ENCODE results near the gene PRPF6.

Gene PRPF6

GRCh38 chr20:64067733-64068307 lies 86.9 kb downstream of the PRPF6 start:
- no peak for DNase-seq

- DNase-seq: no peak
Measured at GRCh38 chr20:64068386-64069208, 87.7 kb downstream of the PRPF6 start.

GRCh38 chr20:64069209-64069613 lies 88.3 kb downstream of the PRPF6 start:
- DNase-seq: no peak

- DNase-seq: no peak
Measured at GRCh38 chr20:64069614-64070243, 88.8 kb downstream of the PRPF6 start.

- no peak for DNase-seq
Measured at GRCh38 chr20:64070244-64070993, 89.5 kb downstream of the PRPF6 start.

- no peak for DNase-seq
Measured at GRCh38 chr20:64071341-64072332, 90.7 kb downstream of the PRPF6 start.

GRCh38 chr20:64072498-64073063 lies 91.6 kb downstream of the PRPF6 start:
- no peak for DNase-seq

GRCh38 chr20:64073476-64074183 lies 92.7 kb downstream of the PRPF6 start:
- no peak for DNase-seq

- no peak for DNase-seq
Measured at GRCh38 chr20:64074184-64074789, 93.4 kb downstream of the PRPF6 start.

GRCh38 chr20:64074963-64075362 lies 94.0 kb downstream of the PRPF6 start:
- no peak for DNase-seq

GRCh38 chr20:64075556-64075955 lies 94.6 kb downstream of the PRPF6 start:
- no peak for DNase-seq

- no peak for DNase-seq
Measured at GRCh38 chr20:64076061-64076997, 95.4 kb downstream of the PRPF6 start.

- DNase-seq: peak in 1 of 2 donors; percentile 63
Measured at GRCh38 chr20:64077094-64077493, 96.2 kb downstream of the PRPF6 start.

- no peak for DNase-seq
Measured at GRCh38 chr20:64077541-64077875, 96.6 kb downstream of the PRPF6 start.

- peak; percentile 64 to 66 for DNase-seq
Measured at GRCh38 chr20:64077876-64078551, 97.1 kb downstream of the PRPF6 start.

- DNase-seq: no peak
Measured at GRCh38 chr20:64078934-64079272, 98.0 kb downstream of the PRPF6 start.

GRCh38 chr20:64079273-64080012 lies 98.5 kb downstream of the PRPF6 start, which contains the start of gene RGS19:
RGS19 (minus strand) TSS chr20:64079518; CDS start chr20:64076886, 2,632 bp downstream.
- peak; percentile 79 to 87 for DNase-seq
